WTC11 (cell line): ENCODE measurements around the gene LOX. TPM values are rescaled to one million over a fixed set of nuclear protein-coding genes. Genes with fewer than 3 reads are reported as not detected.

ENCODE experiments used
- ATAC-seq: fragments of 200-7000 bp; cut with Tn5 transposase; 2 replicates; pipeline ENCODE4 v1.10.0; 2021; ENCODE audit warnings: mild to moderate bottlenecking, moderate library complexity
- CTCF ChIA-PET: fragments of 300-600 bp; sonication (Branson Sonifier 250); formaldehyde crosslinking; loops from one replicate; lab custom pipeline; 2021; ENCODE audit warnings: antibody characterized with exemption; lab: Charles Lee
- POLR2A ChIA-PET: fragments of 350-600 bp; sonication (Branson Sonifier 250); formaldehyde crosslinking; loops from one replicate; lab custom pipeline; 2021; ENCODE audit warnings: antibody characterized with exemption; lab: Charles Lee
- DNase-seq: peaks from one replicate; pipeline ENCODE4 v3.0.0; 2021; ENCODE audit warnings: low spot score
- H3K27ac Mint-ChIP-seq: 2 replicates; pipeline ENCODE4 v1.8.0; 2021; ENCODE audit warnings: mixed read lengths
- H3K27me3 Mint-ChIP-seq: 2 replicates; pipeline ENCODE4 v1.8.0; 2021; ENCODE audit warnings: low read depth, mild to moderate bottlenecking, moderate library complexity, mixed read lengths
- H3K36me3 Mint-ChIP-seq: 2 replicates; pipeline ENCODE4 v1.8.0; 2021; ENCODE audit warnings: mixed read lengths
- H3K4me1 Mint-ChIP-seq: 2 replicates; pipeline ENCODE4 v1.8.0; 2022; ENCODE audit warnings: mixed read lengths
- H3K4me3 Mint-ChIP-seq: 2 replicates; pipeline ENCODE4 v1.8.0; 2021; ENCODE audit warnings: mild to moderate bottlenecking, moderate library complexity, mixed read lengths
- H3K9me3 Mint-ChIP-seq: 2 replicates; pipeline ENCODE4 v1.8.0; 2021; ENCODE audit warnings: mixed read lengths
- EMX1 ChIP-seq: fragments of 250-450 bp; sonication (Bioruptor Pico); IDR thresholded peaks from 2 replicates; pipeline ENCODE4 v1.8.0; 2021; ENCODE audit warnings: mild to moderate bottlenecking
- ETV6 ChIP-seq: sonication (generic); formaldehyde crosslinking; IDR thresholded peaks from 2 replicates; pipeline ENCODE4 v1.8.1; 2022; ENCODE audit warnings: mild to moderate bottlenecking, missing genetic modification reagents
- FOXK1 ChIP-seq: sonication (generic); formaldehyde crosslinking; IDR thresholded peaks from 2 replicates; pipeline ENCODE4 v1.8.0; 2022; ENCODE audit warnings: mild to moderate bottlenecking, moderate library complexity, missing genetic modification reagents
- IRF2 ChIP-seq: sonication (generic); formaldehyde crosslinking; IDR thresholded peaks from 2 replicates; pipeline ENCODE4 v1.8.0; 2022; ENCODE audit warnings: low read depth, missing genetic modification reagents, borderline replicate concordance
- MXD4 ChIP-seq: fragments of 250-450 bp; sonication (Bioruptor Pico); IDR thresholded peaks from 2 replicates; pipeline ENCODE4 v1.8.0; 2021; ENCODE audit warnings: mild to moderate bottlenecking, moderate library complexity, borderline replicate concordance
- MYBL2 ChIP-seq: sonication (generic); formaldehyde crosslinking; IDR thresholded peaks from 2 replicates; pipeline ENCODE4 v1.8.1; 2023; ENCODE audit warnings: mild to moderate bottlenecking, moderate library complexity, missing genetic modification reagents
- NR1H2 ChIP-seq: sonication (generic); formaldehyde crosslinking; IDR thresholded peaks from 2 replicates; pipeline ENCODE4 v1.9.0; 2021; ENCODE audit warnings: mild to moderate bottlenecking, moderate library complexity, missing genetic modification reagents
- SOX15 ChIP-seq: fragments of 250-450 bp; sonication (Bioruptor Pico); IDR thresholded peaks from 2 replicates; pipeline ENCODE4 v1.9.0; 2021; ENCODE audit warnings: mild to moderate bottlenecking
- TCF7 ChIP-seq: sonication (generic); formaldehyde crosslinking; IDR thresholded peaks from 2 replicates; pipeline ENCODE4 v1.8.0; 2022; ENCODE audit warnings: mild to moderate bottlenecking, low read depth, missing genetic modification reagents, moderate library complexity
- TEAD1 ChIP-seq: sonication (generic); formaldehyde crosslinking; IDR thresholded peaks from 2 replicates; pipeline ENCODE4 v1.8.0; 2022; ENCODE audit warnings: mild to moderate bottlenecking, missing genetic modification reagents
- ZNF219 ChIP-seq: sonication (generic); formaldehyde crosslinking; IDR thresholded peaks from 2 replicates; pipeline ENCODE4 v1.8.0; 2023; ENCODE audit warnings: missing genetic modification reagents, mild to moderate bottlenecking, borderline replicate concordance
- ZNF263 ChIP-seq: sonication (generic); formaldehyde crosslinking; IDR thresholded peaks from 2 replicates; pipeline ENCODE4 v1.8.1; 2022; ENCODE audit warnings: low read depth, mild to moderate bottlenecking, moderate library complexity, missing genetic modification reagents
- total RNA-seq: library from RNA; stranded (reverse); gene quantifications from 3 replicates; pipeline ENCODE4 v1.2.3, GENCODE V29; 2021
- TF ChIP-seq, protein P1 (sequence below): sonication (generic); formaldehyde crosslinking; IDR thresholded peaks from 2 replicates; pipeline ENCODE4 v1.8.0; 2022; ENCODE audit warnings: mild to moderate bottlenecking, missing genetic modification reagents
- TF ChIP-seq, protein P2 (sequence below): sonication (generic); formaldehyde crosslinking; IDR thresholded peaks from 2 replicates; pipeline ENCODE4 v1.8.1; 2022; ENCODE audit warnings: low read depth, missing genetic modification reagents, borderline replicate concordance
- TF ChIP-seq, protein P3 (sequence below): sonication (generic); formaldehyde crosslinking; conservative IDR thresholded peaks from 2 replicates; pipeline ENCODE4 v1.8.1; 2022; ENCODE audit warnings: mild to moderate bottlenecking, missing genetic modification reagents
- TF ChIP-seq, protein P4 (sequence below): fragments of 250-450 bp; sonication (Bioruptor Pico); conservative IDR thresholded peaks from 2 replicates; pipeline ENCODE4 v1.9.0; 2021; ENCODE audit warnings: mild to moderate bottlenecking
- TF ChIP-seq, protein P5 (sequence below): fragments of 250-450 bp; sonication (Bioruptor Pico); IDR thresholded peaks from 2 replicates; pipeline ENCODE4 v1.9.0; 2021; ENCODE audit warnings: mild to moderate bottlenecking
- TF ChIP-seq, protein P6 (sequence below): sonication (generic); formaldehyde crosslinking; IDR thresholded peaks from 2 replicates; pipeline ENCODE4 v1.8.0; 2022; ENCODE audit warnings: mild to moderate bottlenecking, missing genetic modification reagents
- TF ChIP-seq, protein P7 (sequence below): sonication (generic); formaldehyde crosslinking; IDR thresholded peaks from 2 replicates; pipeline ENCODE4 v1.8.0; 2022; ENCODE audit warnings: mild to moderate bottlenecking, missing genetic modification reagents

The LOX gene
- total RNA-seq, 1 experiment from 2014 or later: 1.3 TPM

DNA sequence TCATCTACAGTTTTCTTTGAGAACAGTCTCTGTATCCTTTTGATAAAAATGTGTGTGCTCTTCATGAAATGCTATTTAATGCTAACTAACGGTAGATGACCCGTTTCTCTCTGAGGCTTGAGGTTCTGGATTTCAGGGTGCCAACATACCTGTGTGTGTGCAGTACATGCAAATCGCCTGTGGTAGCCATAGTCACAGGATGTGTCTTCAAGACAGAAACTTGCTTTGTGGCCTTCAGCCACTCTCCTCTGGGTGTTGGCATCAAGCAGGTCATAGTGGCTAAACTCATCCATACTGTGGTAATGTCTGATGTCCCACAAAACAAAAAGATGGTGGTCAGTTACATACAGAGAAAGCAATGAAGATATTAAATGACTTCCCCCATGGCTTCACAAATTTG, 4.2 kb downstream of the LOX start:
- Mint-ChIP-seq H3K27me3 (peaks cover 30% of the 10 kb centered on the region), H3K4me3 (no peak overlapping the region), H3K9me3 (no peaks in the 10 kb centered on the region), H3K36me3 (no peaks in the 10 kb centered on the region), H3K27ac (no peak overlapping the region), H3K4me1 (peaks cover 17% of the 10 kb centered on the region)
- TF ChIP-seq TCF7 (CRISPR knock-in tag): no peak
- TF ChIP-seq, protein P1, sequence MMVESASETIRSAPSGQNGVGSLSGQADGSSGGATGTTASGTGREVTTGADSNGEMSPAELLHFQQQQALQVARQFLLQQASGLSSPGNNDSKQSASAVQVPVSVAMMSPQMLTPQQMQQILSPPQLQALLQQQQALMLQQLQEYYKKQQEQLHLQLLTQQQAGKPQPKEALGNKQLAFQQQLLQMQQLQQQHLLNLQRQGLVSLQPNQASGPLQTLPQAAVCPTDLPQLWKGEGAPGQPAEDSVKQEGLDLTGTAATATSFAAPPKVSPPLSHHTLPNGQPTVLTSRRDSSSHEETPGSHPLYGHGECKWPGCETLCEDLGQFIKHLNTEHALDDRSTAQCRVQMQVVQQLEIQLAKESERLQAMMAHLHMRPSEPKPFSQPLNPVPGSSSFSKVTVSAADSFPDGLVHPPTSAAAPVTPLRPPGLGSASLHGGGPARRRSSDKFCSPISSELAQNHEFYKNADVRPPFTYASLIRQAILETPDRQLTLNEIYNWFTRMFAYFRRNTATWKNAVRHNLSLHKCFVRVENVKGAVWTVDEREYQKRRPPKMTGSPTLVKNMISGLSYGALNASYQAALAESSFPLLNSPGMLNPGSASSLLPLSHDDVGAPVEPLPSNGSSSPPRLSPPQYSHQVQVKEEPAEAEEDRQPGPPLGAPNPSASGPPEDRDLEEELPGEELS (CRISPR knock-in tag): no peak
- CTCF ChIA-PET: no interaction called here
- POLR2A ChIA-PET: no interaction called here
- ATAC-seq (no peak), DNase-seq (no peak)

DNA sequence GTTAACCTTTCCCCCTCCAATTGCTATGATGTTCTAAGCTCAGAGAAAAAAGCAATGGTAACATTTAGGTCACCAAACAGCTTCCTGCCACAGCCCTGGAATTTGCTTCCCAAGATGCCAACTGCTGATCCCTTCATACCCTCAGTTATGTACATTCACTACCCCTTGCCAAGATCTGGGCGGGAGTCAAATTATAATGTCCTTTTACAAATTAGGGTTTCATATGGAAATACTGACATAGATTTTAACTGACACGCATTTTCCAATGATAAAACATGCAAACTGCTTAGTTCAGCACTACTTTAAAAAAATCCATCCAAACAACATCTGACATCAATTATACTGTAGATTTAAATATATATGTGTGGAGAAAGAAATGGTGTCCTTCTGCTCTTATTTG, 5.0 kb downstream of the LOX start:
- Mint-ChIP-seq H3K9me3 (no peaks in the 10 kb centered on the region), H3K4me3 (no peak overlapping the region), H3K36me3 (no peaks in the 10 kb centered on the region), H3K4me1 (peaks cover 9% of the 10 kb centered on the region), H3K27ac (no peak overlapping the region), H3K27me3 (peaks cover 22% of the 10 kb centered on the region)
- DNase-seq: no peak
- POLR2A ChIA-PET: no interaction called here
- ATAC-seq: no peak
- CTCF ChIA-PET: no interaction called here
- TF ChIP-seq ZNF219 (no peak), IRF2 (no peak)
- TF ChIP-seq, protein P2, sequence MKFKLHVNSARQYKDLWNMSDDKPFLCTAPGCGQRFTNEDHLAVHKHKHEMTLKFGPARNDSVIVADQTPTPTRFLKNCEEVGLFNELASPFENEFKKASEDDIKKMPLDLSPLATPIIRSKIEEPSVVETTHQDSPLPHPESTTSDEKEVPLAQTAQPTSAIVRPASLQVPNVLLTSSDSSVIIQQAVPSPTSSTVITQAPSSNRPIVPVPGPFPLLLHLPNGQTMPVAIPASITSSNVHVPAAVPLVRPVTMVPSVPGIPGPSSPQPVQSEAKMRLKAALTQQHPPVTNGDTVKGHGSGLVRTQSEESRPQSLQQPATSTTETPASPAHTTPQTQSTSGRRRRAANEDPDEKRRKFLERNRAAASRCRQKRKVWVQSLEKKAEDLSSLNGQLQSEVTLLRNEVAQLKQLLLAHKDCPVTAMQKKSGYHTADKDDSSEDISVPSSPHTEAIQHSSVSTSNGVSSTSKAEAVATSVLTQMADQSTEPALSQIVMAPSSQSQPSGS (CRISPR knock-in tag): no peak

DNA sequence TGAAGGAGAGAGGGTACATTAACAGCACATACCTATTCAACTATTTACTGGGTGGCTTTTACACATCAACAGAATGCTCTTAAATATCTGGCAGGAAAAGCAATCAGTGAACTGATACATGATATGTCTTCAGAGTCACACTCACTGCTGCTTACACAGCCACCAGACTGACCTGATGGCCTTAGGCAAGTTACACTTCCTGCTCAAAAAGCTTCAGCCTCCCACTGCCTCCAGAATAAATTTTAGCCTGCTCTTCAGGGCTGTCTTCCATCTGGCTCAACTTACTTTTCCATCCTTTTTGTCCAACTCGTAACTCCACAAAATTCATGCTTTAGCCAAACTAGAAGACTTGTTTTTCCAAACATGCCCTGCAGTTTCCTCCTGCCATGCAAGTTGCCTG, 10.7 kb downstream of the LOX start:
- peaks cover 4% of the 10 kb centered on the region for H3K4me1 Mint-ChIP-seq
- H3K9me3 Mint-ChIP-seq: no peaks in the 10 kb centered on the region
- H3K36me3 Mint-ChIP-seq: no peaks in the 10 kb centered on the region
- POLR2A ChIA-PET: no interaction called here
- peak; percentile 66 for ATAC-seq
- H3K27ac Mint-ChIP-seq: peak overlapping the region; percentile 4; the same call in 1 of the 2 replicates
- no peak for DNase-seq
- no peaks in the 10 kb centered on the region for H3K27me3 Mint-ChIP-seq
- TF ChIP-seq SOX15 (CRISPR knock-in tag) (no peak), NR1H2 (no peak), ZNF263 (CRISPR knock-in tag) (no peak), FOXK1 (no peak), MYBL2 (CRISPR knock-in tag) (no peak), MXD4 (CRISPR knock-in tag) (no peak), TEAD1 (no peak), ETV6 (no peak), EMX1 (CRISPR knock-in tag) (no peak)
- TF ChIP-seq, protein P3, sequence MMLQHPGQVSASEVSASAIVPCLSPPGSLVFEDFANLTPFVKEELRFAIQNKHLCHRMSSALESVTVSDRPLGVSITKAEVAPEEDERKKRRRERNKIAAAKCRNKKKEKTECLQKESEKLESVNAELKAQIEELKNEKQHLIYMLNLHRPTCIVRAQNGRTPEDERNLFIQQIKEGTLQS (CRISPR knock-in tag): no peak
- TF ChIP-seq, protein P4, sequence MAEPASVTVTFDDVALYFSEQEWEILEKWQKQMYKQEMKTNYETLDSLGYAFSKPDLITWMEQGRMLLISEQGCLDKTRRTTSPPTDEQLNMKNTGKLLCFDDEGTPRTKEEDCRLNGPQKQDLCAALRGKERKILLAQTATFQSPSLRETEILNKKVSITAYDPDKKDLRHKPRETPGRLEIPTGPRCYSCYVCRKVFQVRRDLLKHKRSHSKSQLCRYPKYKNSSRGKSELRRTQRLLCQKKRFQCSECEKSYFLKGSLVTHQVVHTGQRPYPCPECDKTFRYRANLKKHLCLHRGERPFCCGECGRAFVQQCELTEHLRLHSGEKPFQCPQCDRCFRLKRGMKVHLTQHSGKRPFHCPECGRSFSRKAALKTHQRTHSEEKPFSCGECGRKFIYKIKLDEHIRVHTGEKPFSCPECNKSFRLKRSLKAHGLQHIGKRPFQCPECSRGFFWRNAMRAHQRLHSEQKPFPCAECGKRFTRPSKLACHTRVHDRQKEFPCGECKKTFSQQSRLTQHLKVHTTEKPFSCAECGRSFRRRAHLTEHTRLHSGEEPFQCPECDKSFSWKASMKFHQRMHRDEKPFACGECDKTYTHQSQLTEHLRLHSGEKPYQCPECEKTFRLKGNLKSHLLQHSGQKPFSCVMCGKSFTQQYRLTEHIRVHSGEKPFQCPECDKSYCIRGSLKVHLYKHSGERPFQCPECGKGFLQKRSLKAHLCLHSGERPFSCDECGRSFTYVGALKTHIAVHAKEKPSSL (CRISPR knock-in tag): no peak
- TF ChIP-seq, protein P5, sequence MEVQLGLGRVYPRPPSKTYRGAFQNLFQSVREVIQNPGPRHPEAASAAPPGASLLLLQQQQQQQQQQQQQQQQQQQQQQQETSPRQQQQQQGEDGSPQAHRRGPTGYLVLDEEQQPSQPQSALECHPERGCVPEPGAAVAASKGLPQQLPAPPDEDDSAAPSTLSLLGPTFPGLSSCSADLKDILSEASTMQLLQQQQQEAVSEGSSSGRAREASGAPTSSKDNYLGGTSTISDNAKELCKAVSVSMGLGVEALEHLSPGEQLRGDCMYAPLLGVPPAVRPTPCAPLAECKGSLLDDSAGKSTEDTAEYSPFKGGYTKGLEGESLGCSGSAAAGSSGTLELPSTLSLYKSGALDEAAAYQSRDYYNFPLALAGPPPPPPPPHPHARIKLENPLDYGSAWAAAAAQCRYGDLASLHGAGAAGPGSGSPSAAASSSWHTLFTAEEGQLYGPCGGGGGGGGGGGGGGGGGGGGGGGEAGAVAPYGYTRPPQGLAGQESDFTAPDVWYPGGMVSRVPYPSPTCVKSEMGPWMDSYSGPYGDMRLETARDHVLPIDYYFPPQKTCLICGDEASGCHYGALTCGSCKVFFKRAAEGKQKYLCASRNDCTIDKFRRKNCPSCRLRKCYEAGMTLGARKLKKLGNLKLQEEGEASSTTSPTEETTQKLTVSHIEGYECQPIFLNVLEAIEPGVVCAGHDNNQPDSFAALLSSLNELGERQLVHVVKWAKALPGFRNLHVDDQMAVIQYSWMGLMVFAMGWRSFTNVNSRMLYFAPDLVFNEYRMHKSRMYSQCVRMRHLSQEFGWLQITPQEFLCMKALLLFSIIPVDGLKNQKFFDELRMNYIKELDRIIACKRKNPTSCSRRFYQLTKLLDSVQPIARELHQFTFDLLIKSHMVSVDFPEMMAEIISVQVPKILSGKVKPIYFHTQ: no peak
- TF ChIP-seq, protein P6, sequence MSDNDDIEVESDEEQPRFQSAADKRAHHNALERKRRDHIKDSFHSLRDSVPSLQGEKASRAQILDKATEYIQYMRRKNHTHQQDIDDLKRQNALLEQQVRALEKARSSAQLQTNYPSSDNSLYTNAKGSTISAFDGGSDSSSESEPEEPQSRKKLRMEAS: no peak
- TF ChIP-seq, protein P7, sequence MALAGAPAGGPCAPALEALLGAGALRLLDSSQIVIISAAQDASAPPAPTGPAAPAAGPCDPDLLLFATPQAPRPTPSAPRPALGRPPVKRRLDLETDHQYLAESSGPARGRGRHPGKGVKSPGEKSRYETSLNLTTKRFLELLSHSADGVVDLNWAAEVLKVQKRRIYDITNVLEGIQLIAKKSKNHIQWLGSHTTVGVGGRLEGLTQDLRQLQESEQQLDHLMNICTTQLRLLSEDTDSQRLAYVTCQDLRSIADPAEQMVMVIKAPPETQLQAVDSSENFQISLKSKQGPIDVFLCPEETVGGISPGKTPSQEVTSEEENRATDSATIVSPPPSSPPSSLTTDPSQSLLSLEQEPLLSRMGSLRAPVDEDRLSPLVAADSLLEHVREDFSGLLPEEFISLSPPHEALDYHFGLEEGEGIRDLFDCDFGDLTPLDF (CRISPR knock-in tag): no peak
- TF ChIP-seq, protein P2 (CRISPR knock-in tag): no peak
- H3K4me3 Mint-ChIP-seq: no peak overlapping the region
- CTCF ChIA-PET: interaction anchor here (1.8 kb wide), 1 partner anchor 9 kb away, joined by 8 read pairs; no protein-coding TSS in a partner anchor
